ENCODE measurements around the gene PRKCA. TPM values are rescaled to one million over a fixed set of nuclear protein-coding genes. Genes with fewer than 3 reads are reported as not detected.

Gene PRKCA
- total and polyA plus RNA-seq, 9 of the 15 experiments (the other 6 are each of a cell fraction or from before 2014, with no cell fraction given), result 3.2 to 33.0 (median 17.8) TPM

GRCh38 chr17:66655461-66655860 is 353.0 kb downstream of the PRKCA start (continued):
- TF ChIP-seq FOSL1 (tag; conservative IDR thresholded peaks at IDR 0.05) (peak; percentile 41; the same call in 1 of the 2 replicates), ELK1 (CRISPR knock-in tag; IDR thresholded peaks at IDR 0.05) (no peak), CBFA2T3 (IDR thresholded peaks at IDR 0.05) (peak; percentile 64)

GRCh38 chr17:66655861-66656260 is 353.4 kb downstream of the PRKCA start:
- BruUV-seq (replicated peaks), result no TSS peak
- ChIA-PET POLR2A (interaction anchor here (1.0 to 1.3 kb wide), 2 partner anchors 11 to 46 kb away, joined by 3 read pairs; no protein-coding TSS in a partner anchor), CTCF (ENCODE audit: low intra/inter-chr PET ratio) (no interaction called here)
- ATAC-seq (peak; percentile 43; the same call in 1 of the 3 replicates), FAIRE-seq (peak; percentile 93), DNase-seq (ENCODE audit: extremely low read depth in 1 of 4, low spot score in 3 of 4) (peak in 3 of 4 experiments; percentile 17 to 45 (median 24))
- H2AFZ ChIP-seq (ENCODE audit: low read depth, low read length), result no peak overlapping the region
- H3K4me1 ChIP-seq (replicated peaks in 1 of 2; ENCODE audit: control insufficient read depth in 2 of 2, insufficient read depth in 2 of 2, low read length in 2 of 2), result peaks cover 0 to 15% of the 10 kb centered on the region in 2 experiments; a peak in 3 of 5 replicates
- H4K20me1 ChIP-seq (replicated peaks; ENCODE audit: control insufficient read depth, insufficient read depth, low read length), result 0 out of 2 replicates have a peak, but pooled peaks cover 13% of the 10 kb centered on the region
- intact Hi-C loops (cut with micrococcal nuclease), result no loop called here
- no peak overlapping the region for H3K27ac ChIP-seq (ENCODE audit: extremely low read depth, low read depth, low read length)
- no peak overlapping the region for H3K4me3 ChIP-seq
- no peaks in the 10 kb centered on the region for H3K79me2 ChIP-seq (ENCODE audit: control insufficient read depth, insufficient read depth, low read length)
- H3K4me2 ChIP-seq (ENCODE audit: insufficient read depth, low read length), result no peak overlapping the region
- no peaks in the 10 kb centered on the region for H3K27me3 ChIP-seq (ENCODE audit: control insufficient read depth in 2 of 2, insufficient read depth in 2 of 2, low read length in 2 of 2)
- WGBS (ENCODE audit: insufficient coverage, low coverage, missing lambda C conversion rate), result 21% methylated on average over 4 of the region's 4 CpGs
- H3K36me3 ChIP-seq (ENCODE audit: control insufficient read depth, insufficient read depth, low read length), result peaks cover 16% of the 10 kb centered on the region; the same call in 2 of the 3 replicates
- H3K9ac ChIP-seq (ENCODE audit: insufficient read depth in 1 of 2, low read depth in 2 of 2, low read length in 2 of 2), result no peak overlapping the region
- H3K9me1 ChIP-seq (ENCODE audit: control insufficient read depth, insufficient read depth, low read length), result peaks cover 6% of the 10 kb centered on the region
- no peaks in the 10 kb centered on the region for H3K9me3 ChIP-seq (replicated peaks; ENCODE audit: control insufficient read depth, insufficient read depth, low read depth, low read length)
- in situ Hi-C loops (cut with MboI), result no loop called here
- 0 out of 4 replicates have a peak, but pooled peaks of 1 of the 2 experiments have one; percentile 13 for TF ChIP-seq TEAD1 (CRISPR knock-in tag; IDR thresholded peaks at IDR 0.05)
- TF ChIP-seq EGR1 (conservative IDR thresholded peaks at IDR 0.05), result peak; percentile 86
- TF ChIP-seq ARID1B (IDR thresholded peaks at IDR 0.05), result no peak
- no peak for TF ChIP-seq NFE2L1 (tag; IDR thresholded peaks at IDR 0.05; ENCODE audit: borderline replicate concordance, low read depth)
- TF ChIP-seq FOXP4 (CRISPR knock-in tag; IDR thresholded peaks at IDR 0.05; ENCODE audit: borderline replicate concordance), result no peak
- TF ChIP-seq ZNF785 (CRISPR knock-in tag; IDR thresholded peaks at IDR 0.05), result no peak
- no peak for TF ChIP-seq SREBF2 (CRISPR knock-in tag; IDR thresholded peaks at IDR 0.05)
- TF ChIP-seq EP400 (IDR thresholded peaks at IDR 0.05), result no peak
- no peak for TF ChIP-seq POLR2A (conservative IDR thresholded peaks at IDR 0.05)
- no peak for TF ChIP-seq PBX2 (CRISPR knock-in tag; IDR thresholded peaks at IDR 0.05; ENCODE audit: low read depth)
- TF ChIP-seq PBX2 (tag; conservative IDR thresholded peaks at IDR 0.05; ENCODE audit: low read depth), result peak; percentile 38; the same call in 1 of the 2 replicates
- no peak for TF ChIP-seq ARID2 (IDR thresholded peaks at IDR 0.05)

Measured in K562 (cell line).